Adrenal gland (tissue), 12 donors: ENCODE data around the gene GPR132. TPM values are rescaled to one million over a fixed set of nuclear protein-coding genes. Genes with fewer than 3 reads are reported as not detected.

Experiments
- DNase-seq, 7 donors: peaks; one replicate each; pipeline ENCODE4 v3.0.0-alpha.2; 2019 to 2020
- H3K27ac ChIP-seq, 5 donors: fragments of 200-600 bp; sonication (generic) in 4 of 5; 1 replicate in 3 of 5; 2 replicates in 2 of 5; pipeline versions ENCODE4 v1.5.1 to v1.8.0; 2016 to 2020; ENCODE audit warnings: mild to moderate bottlenecking in 1 of 5
- H3K27me3 ChIP-seq: fragments of 200-600 bp; 2 replicates; pipeline ENCODE4 v1.8.0; 2021
- H3K36me3 ChIP-seq, 2 donors: fragments of 200-600 bp; replicated peaks in 1 of 2; 1 replicate in 1 of 2; 2 replicates in 1 of 2; pipeline versions ENCODE4 v1.5.1 to v1.8.0; 2018 to 2022
- H3K4me1 ChIP-seq, 2 donors: fragments of 200-600 bp; replicated peaks in 1 of 2; 1 replicate in 1 of 2; 2 replicates in 1 of 2; pipeline versions ENCODE4 v1.5.1 to v1.8.0; 2018 to 2021
- H3K4me3 ChIP-seq, 4 donors: fragments of 200-600 bp; sonication (generic) in 3 of 4; one replicate each; pipeline ENCODE4 v1.5.1; 2016 to 2018
- H3K9me3 ChIP-seq, 3 donors: fragments of 200-600 bp; sonication (generic) in 1 of 3; replicated peaks in 1 of 3; 1 replicate in 2 of 3; 2 replicates in 1 of 3; pipeline versions ENCODE4 v1.5.1 to v1.8.0; 2016 to 2021
- POLR2A ChIP-seq, 2 donors: fragments of 450-650 bp; IDR thresholded peaks; one replicate each; pipeline ENCODE4 v1.6.1; 2017; ENCODE audit warnings: antibody characterized with exemption in 2 of 2, mild to moderate bottlenecking in 2 of 2, moderate library complexity in 1 of 2
- WGBS, 4 donors: extraction: QIAGEN DNeasy Blood & Tissue Kit in 2 of 4; methylation state at CpG; one replicate each; pipeline versions ENCODE4 v1.1.5 to v1.1.7; 2013 to 2017; 5-methylcytosine and 5-hydroxymethylcytosine counted together
- intact Hi-C, 2 donors: fragments of 100-400 bp; cut with DNase I; formaldehyde crosslinking; loops; one replicate each; pipeline versions ENCODE4 v1.14.1 to v1.15.0; 2022 to 2023
- polyA plus RNA-seq, 3 donors: library from polyadenylated mRNA; stranded (reverse); fragments of 200-250 nt in 2 of 3; fragments of 350-450 nt in 1 of 3; fragmentation: Illumina TruSeq in 1 of 3; extraction: RNeasy Lipid Tissue Mini Kit (QIAGEN cat#74804) in 1 of 3; gene quantifications; one replicate each; pipeline ENCODE4 v1.2.3, GENCODE V29; 2013 to 2014
- total RNA-seq, 9 donors: library from RNA; depleted of rRNA in 4 of 9; stranded (reverse); fragments of >200 nt in 4 of 9; fragments of 120-200 nt in 1 of 9; fragmentation: NEBNext Ultra II Directional in 1 of 9; extraction: Animal tissue kit (Norgen Biotek cat#: 25700) in 1 of 9; gene quantifications; one replicate each; pipeline versions ENCODE4 v1.1.0 to v1.2.4, GENCODE V29; 2013 to 2023
- TF ChIP-seq, protein P1 (sequence below), 6 experiments: fragments of 450-650 bp in 4 of 6; fragments of 200-600 bp in 2 of 6; sonication (generic) in 1 of 6; IDR thresholded peaks; 1 replicate in 5 of 6; 2 replicates in 1 of 6; pipeline versions ENCODE4 v1.5.1 to v1.8.0; 2016 to 2021; ENCODE audit warnings: antibody characterized with exemption in 6 of 6, mild to moderate bottlenecking in 2 of 6, moderate library complexity in 1 of 6
- donor health status: healthy with polysubstance abuse.
- donor health status: Bipolar disorder and iron deficiency.
- donor health status: DM: yes; HTN: yes; CAD: no.
- donor health status: DM: no; HTN: no; CAD: no.
- donor health status: DM: no; HTN: no; CAD: no.
- donor health status: DM: yes; HTN: yes; CAD: no.

Gene GPR132
- total and polyA plus RNA-seq, 12 donors, result 0.17 to 11.7 (median 1.6) TPM

DNA sequence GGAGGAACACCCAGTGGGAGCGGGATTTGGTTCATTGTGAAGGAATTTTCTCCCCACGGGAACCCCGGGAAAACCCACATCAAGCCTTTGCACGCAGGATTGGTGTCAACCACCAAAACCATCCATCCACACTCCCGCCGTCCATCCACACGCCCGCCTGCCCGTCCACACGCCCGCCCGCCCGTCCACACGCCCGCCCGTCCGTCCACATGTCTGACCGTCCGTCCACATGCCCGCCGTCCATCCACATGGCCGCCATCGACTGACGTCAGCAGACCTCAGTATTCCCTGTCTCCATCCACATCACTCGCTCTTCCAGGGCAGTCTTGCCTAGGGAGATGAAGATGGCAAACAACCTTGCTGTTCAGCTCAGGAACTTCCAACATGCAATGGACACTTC, 6.7 kb upstream of the GPR132 start:
- WGBS, 4 donors, result 86 to 90% (median 88%) methylated on average over 25 of the region's 25 CpGs
- H3K4me1 ChIP-seq, result no peaks in the 10 kb centered on the region
- no peak overlapping the region for H3K27ac ChIP-seq
- no peaks in the 10 kb centered on the region for H3K36me3 ChIP-seq
- DNase-seq, result no peak
- no peak overlapping the region for H3K4me3 ChIP-seq
- intact Hi-C loops, result no loop called here
- H3K27me3 ChIP-seq, result peaks cover 13% of the 10 kb centered on the region
- TF ChIP-seq, protein P1, sequence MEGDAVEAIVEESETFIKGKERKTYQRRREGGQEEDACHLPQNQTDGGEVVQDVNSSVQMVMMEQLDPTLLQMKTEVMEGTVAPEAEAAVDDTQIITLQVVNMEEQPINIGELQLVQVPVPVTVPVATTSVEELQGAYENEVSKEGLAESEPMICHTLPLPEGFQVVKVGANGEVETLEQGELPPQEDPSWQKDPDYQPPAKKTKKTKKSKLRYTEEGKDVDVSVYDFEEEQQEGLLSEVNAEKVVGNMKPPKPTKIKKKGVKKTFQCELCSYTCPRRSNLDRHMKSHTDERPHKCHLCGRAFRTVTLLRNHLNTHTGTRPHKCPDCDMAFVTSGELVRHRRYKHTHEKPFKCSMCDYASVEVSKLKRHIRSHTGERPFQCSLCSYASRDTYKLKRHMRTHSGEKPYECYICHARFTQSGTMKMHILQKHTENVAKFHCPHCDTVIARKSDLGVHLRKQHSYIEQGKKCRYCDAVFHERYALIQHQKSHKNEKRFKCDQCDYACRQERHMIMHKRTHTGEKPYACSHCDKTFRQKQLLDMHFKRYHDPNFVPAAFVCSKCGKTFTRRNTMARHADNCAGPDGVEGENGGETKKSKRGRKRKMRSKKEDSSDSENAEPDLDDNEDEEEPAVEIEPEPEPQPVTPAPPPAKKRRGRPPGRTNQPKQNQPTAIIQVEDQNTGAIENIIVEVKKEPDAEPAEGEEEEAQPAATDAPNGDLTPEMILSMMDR (IDR thresholded peaks at IDR 0.05), result no peak
- no peak for TF ChIP-seq POLR2A (IDR thresholded peaks at IDR 0.05)
- H3K9me3 ChIP-seq, result no peaks in the 10 kb centered on the region

DNA sequence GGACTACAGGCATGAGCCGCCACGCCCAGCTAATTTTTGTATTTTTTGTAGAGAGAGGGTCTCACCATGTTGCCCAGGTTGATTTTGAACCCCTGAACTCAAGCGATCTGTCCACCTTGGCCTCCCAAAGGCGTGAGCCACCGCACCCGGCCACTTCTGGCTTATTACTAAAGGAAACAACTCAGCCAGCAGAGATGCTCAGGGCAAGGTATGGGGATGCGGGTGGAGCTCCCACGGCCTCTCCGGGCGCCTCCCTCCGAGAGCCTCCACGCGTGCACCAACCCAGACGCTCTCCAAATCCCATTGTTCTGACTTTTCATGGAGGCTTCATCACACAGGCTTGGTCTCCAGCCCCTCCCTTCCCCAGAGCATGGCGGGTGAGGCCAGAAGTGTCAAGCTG, 6.1 kb upstream of the GPR132 start:
- TF ChIP-seq, protein P1 (IDR thresholded peaks at IDR 0.05), result no peak
- TF ChIP-seq POLR2A (IDR thresholded peaks at IDR 0.05), result no peak
- Histone ChIP-seq H3K27ac (no peak overlapping the region), H3K4me3 (no peak overlapping the region), H3K36me3 (no peaks in the 10 kb centered on the region), H3K4me1 (no peaks in the 10 kb centered on the region), H3K27me3 (peaks cover 11% of the 10 kb centered on the region), H3K9me3 (no peaks in the 10 kb centered on the region)
- intact Hi-C loops, result no loop called here
- no peak for DNase-seq
- 80 to 89% (median 87%) methylated on average over 11 to 15 of the region's 15 CpGs for WGBS, 4 donors

DNA sequence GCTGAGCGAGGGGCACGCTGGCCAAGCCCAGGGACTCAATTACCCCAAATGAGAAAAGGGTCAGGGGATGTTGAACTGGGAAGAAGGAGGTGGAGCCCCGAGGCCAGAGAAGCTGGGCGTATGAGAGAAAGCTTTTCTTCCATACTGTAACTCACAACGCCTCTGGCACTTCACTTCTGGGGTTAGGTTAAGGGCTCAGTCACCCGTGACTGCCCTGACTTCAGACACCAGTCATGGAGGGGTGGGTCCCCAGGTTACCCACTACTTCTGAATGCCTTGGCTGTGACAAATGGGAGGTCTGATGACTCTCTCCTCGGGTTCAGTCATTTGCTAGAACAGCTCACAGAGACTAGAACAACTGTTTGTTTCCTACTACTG, 5.5 kb upstream of the GPR132 start:
- no peaks in the 10 kb centered on the region for H3K36me3 ChIP-seq
- no peak for DNase-seq
- intact Hi-C loops, result no loop called here
- TF ChIP-seq, protein P1 (IDR thresholded peaks at IDR 0.05), result no peak
- no peak for TF ChIP-seq POLR2A (IDR thresholded peaks at IDR 0.05)
- H3K27me3 ChIP-seq, result peaks cover 7% of the 10 kb centered on the region
- peak overlapping the region in 2 of 5 donors; percentile 44 to 82 for H3K27ac ChIP-seq
- H3K4me3 ChIP-seq, result no peak overlapping the region
- H3K4me1 ChIP-seq, result no peaks in the 10 kb centered on the region
- no peaks in the 10 kb centered on the region for H3K9me3 ChIP-seq
- WGBS, 4 donors, result 42 to 67% (median 50%) methylated on average over 7 of the region's 7 CpGs

DNA sequence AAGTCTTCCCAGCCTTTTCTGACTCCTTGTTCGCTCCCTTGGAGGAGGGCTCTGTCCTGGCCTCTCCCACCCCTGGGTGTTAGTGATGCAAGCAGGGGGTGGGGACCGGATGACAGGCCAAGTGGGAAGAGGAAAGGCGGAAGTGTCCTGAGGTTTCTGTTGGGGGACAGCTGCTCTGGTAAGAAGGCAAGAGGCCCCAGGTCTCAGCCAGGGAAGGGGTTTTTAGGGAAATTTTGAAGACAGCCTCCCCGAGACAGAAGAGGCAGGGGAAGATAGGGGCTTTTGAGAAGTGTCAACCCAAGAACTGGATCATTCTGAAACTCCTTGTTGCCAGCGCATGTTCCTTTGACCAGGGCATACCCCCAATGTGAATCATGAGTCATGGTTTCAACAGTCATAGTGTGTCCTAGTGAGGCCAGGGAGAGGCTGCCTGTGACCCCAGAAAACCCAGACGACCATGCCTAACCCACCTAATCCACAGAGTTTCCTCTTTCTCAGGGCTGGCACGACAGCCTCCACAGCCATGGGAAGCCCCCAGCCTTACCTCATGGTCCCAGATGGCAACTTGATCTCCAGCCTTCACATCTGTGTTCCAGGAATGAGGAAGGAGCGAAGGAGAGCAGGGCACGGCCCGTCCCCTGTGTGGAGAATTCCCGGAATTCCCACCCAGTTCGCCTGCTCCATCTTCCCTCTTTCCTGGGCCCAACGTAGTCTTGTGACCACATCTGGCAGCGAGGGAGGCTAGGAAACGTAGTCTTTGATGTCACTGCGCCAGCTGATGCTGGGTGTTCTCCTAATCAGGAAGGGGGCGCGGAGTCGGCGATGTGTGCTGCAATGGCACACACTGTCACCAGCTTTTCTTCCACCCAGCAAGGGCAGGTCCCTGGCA, 4.9 kb upstream of the GPR132 start:
- Histone ChIP-seq H3K27ac (peak overlapping the region in 3 of 5 donors; percentile 38 to 82 (median 44)), H3K4me3 (no peak overlapping the region), H3K4me1 (no peaks in the 10 kb centered on the region), H3K27me3 (peaks cover 7% of the 10 kb centered on the region), H3K9me3 (no peaks in the 10 kb centered on the region), H3K36me3 (no peaks in the 10 kb centered on the region)
- intact Hi-C loops, result no loop called here
- no peak for TF ChIP-seq POLR2A (IDR thresholded peaks at IDR 0.05)
- TF ChIP-seq, protein P1 (IDR thresholded peaks at IDR 0.05), result no peak
- peak in 4 of 7 donors; percentile 22 to 49 (median 34) for DNase-seq
- 57 to 72% (median 60%) methylated on average over 18 to 20 of the region's 20 CpGs for WGBS, 4 donors
